Fibroblast of skin of right biceps (primary cell): ENCODE results near the gene GTF2H3.
A peak's percentile ranks its signal among the peaks of the same experiment; 100 is the strongest.
"Not testable (repeated sequence)": the region's sequence is repeated elsewhere in the genome, so short reads cannot be mapped to it uniquely, and the experiment has no call there.

Source experiments
- DNase-seq: peaks from one replicate; pipeline ENCODE4 v3.0.0-alpha.2; 2013

Gene GTF2H3

GRCh38 chr12:123633379-123634141, at the start of gene GTF2H3, which contains the start of gene EIF2B1:
TSS of gene GTF2H3 (plus strand) at chr12:123633829. CDS start at chr12:123633860, 31 bp downstream.
TSS of gene EIF2B1 (minus strand) at chr12:123633686. CDS start at chr12:123633557, 129 bp downstream.
- peak; percentile 97 for DNase-seq

DNA sequence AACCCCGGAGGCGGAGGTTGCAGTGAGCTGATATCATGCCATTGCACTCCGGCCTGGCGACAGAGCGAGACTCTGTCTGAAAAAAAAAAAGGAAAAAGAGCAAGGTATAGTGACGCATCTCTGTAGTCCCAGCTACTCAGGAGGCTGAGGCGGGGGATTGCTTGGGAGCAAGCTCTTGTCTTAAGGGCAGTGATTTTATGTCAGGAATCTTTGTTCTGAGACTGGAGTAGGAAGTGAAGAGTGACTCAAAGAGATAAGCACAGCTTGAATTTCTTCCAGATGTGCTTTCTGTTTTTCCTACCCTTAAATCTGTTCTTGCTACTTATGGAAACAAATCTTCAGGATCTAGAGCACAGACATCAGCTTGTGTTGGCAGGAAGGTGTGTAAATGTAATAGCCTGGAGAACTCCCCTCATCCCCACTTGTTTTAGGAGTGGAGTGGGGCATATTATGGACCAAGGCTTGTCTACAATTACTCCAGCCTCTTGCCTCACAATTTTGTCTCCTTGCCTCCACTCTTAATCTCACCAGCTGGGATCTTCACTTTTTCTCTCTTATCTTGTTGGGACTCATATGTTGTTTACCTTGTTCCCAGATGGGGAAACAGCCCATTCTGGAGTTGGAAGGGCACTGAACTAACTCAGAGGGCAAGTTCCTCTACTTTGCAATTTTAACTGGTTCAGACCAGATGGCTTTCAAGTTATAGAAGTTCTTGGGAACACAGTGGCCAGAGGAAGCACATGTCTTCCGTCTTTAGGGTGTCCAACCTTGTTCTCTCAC, 41.7 kb upstream of the GTF2H3 start:
- DNase-seq, result peak; percentile 22

DNA sequence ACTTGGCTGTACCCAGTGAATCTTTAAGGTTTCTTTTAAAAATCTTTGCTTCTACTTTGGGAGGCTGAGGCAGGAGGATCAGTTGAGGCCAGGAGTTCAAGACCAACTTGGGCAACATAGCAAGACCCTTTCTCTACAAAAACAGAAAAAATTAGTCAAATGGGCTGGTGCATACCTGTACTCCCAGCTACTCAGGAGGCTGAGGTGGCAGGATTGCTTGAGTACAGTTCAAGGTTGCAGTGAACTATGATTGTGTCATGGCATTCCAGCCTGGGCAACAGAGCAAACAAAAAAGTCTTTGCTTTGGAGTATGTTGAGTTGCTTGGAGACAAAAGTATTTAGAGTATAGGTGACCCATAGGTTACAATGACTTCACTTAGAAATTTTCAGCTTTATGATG, 37.9 kb upstream of the GTF2H3 start:
- no peak for DNase-seq

GRCh38 chr12:123597100-123597499, 36.5 kb upstream of the GTF2H3 start:
- DNase-seq, result no peak

DNA sequence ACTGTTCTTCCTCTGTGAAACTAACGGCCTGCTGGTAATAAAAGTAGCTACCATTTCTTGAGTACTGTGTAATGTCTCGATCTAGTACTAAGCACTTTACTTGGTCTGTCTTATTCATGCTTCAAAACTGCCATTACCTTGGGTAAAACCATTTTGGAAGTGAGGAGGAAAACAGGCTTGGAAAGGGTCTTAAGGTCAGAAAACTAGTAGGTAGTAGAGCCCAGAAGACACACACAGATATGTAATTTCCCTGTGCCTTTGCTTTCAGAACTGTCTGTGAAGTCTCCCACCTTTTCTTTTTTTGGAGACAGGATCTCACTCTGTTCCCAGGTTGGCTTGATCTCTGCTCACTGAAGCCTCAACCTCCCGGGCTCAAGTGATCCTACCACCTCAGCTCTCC, 35.1 kb upstream of the GTF2H3 start:
- no peak for DNase-seq

DNA sequence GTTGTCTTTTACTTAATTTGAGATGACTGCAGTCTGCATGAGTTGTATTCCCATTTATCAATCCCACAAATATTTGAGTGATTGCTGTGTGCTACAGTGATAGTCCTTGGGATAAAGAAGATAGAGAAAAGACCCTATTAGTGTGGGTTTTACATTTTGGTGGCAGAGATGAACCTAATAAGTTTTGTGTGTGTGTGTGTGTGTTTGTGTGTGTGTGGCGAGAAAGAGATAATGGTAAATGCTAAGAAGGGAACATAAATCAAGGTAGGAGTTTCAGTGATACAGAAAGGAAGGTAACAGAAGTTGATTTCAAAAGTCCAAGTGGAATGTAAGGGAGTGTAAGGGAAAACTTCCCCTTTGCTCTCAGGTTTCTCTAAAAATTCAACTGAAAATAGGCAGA, 34.3 kb upstream of the GTF2H3 start:
- no peak for DNase-seq

GRCh38 chr12:123599721-123600120, 33.9 kb upstream of the GTF2H3 start:
- DNase-seq, result no peak

- peak; percentile 84 for DNase-seq
Measured at GRCh38 chr12:123601602-123602489, 31.8 kb upstream of the GTF2H3 start, which contains the start of gene DDX55. TSS of gene DDX55 (plus strand) at chr12:123602099. CDS start at chr12:123602149, 50 bp downstream.

DNA sequence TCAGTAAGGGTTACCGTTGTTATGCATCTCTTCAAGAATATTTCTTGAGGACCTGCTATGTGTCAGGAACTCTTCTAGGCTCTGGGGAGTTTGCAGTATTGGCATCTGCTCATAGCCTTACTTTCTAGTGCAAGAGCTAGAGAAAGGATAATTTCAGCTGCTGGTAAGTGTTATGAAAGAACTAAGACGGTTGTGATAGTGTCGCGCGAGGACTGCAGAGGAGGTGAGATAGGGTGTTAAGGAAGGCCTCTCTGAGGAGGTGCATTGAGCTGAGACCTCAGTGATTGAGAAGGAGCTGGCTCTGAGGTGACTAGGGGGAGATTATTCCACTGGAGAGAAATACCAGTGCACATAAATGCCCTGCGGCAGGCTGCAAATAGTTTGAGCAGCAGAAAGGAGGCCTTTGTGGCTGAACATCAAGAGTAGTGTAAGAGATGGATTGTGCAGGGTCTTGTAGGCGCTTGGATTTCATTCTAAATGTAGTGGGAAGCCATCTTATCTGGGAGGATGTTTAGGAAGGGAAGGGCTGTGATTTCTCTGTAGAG, 30.9 kb upstream of the GTF2H3 start:
- DNase-seq, result no peak

GRCh38 chr12:123603495-123603894, 30.1 kb upstream of the GTF2H3 start:
- DNase-seq, result not testable (repeated sequence)

GRCh38 chr12:123607756-123608155, 25.9 kb upstream of the GTF2H3 start:
- DNase-seq, result no peak

- no peak for DNase-seq
Measured at GRCh38 chr12:123608182-123608581, 25.4 kb upstream of the GTF2H3 start.

GRCh38 chr12:123614110-123614509, 19.5 kb upstream of the GTF2H3 start:
- no peak for DNase-seq

GRCh38 chr12:123614531-123614930, 19.1 kb upstream of the GTF2H3 start:
- peak; percentile 51 for DNase-seq

DNA sequence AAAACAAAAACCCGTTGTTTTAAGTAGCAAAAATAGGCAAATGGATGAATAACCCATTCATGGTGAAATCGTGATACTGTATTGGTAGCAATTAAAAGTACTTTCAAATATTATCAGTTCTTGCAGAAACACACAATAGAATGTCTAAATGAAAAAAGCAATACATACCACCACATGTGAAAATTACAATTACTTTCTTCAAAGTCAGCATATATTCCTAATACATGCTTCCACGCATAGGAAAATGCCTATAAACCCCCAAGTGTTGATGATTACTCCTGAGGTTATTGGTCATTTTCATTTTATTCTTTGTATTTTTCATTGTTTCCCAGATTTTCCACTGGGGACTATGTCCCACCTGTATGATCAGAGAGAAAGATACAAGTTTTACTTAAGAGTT, 16.5 kb upstream of the GTF2H3 start:
- no peak for DNase-seq

GRCh38 chr12:123617580-123617979, 16.0 kb upstream of the GTF2H3 start:
- no peak for DNase-seq

DNA sequence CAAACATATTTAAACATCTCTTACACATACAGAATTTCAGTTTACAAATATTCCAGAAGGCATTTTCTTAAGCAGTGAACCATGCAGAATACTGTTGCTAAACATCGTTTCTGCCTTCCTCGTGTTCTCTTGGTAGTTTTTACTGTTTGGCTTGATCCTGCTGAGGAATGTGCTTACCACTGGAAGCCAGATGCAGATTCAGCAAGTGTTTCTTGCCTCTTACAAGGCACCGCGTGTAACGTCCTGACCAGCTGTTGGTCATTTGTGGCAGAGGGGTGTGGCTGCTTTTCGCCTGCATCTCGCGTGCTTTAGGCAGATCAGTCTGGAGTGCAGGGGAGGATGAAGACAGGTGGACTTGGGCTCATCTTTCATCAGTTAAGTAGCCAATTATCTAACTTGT, 12.5 kb upstream of the GTF2H3 start:
- DNase-seq, result no peak

DNA sequence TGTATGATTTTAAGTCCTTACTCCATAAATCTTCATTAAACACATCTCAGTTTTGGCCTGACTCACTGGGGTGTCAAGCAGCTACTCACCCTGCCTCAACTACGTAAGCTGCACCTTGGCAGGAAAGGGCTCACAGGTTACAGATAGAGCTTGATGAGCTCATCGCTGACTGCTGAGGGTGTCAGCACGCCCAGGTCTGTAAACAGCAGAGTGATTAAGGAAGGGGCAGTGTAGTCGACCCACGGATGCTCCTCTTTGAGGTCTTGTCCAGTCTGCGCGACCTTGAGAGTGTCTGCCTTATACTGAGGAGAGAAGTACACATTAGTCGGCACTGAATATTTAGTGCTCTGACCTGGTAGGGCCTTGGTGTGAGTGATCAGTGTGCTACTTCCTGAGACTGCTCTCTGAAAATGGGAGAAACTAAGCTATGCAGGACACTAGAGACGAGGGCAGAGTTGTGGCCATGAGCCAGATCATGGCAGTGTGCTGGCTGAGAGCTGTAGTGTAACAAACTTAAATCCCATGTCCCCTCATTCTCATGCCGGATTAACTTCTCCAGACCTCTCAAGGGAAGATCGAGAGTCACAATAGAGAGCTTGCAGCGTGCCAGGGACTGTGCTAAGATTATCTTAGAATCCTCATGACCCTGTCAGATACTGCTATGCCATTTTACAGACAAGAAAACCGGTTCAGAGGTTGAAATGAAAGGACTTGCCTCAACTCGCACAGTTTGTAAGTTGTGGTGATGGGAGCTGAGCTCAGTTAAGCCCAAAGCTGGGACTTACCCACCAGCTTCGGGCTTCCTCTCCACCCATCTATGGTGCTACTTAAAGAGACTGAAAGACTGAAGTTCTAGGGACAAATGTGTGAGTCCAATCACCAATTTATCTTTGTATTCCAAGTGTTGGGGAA, 11.8 kb upstream of the GTF2H3 start:
- no peak for DNase-seq

DNA sequence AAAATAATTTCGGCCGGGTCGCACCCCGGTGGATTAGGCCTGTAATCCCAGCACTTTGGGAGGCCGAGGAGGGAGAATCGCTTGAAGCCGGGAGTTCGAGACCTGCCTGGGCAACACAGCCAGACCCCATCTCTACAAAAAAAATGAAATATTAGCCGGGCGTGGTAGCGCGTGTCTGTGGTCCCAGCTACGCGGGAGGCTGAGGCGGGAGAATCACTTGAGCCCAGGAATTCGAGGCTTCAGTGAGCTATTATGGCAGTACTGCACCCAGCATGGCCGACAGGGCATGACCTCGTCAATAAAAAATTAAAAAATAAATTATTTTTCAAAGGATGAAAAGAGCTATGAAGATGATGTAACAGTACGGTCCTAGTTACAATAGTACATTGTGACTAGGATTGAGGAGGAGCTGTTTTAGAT, 523 bp downstream of the GTF2H3 start:
- no peak for DNase-seq

- DNase-seq, result no peak
Measured at GRCh38 chr12:123643911-123644310, 10.3 kb downstream of the GTF2H3 start.

DNA sequence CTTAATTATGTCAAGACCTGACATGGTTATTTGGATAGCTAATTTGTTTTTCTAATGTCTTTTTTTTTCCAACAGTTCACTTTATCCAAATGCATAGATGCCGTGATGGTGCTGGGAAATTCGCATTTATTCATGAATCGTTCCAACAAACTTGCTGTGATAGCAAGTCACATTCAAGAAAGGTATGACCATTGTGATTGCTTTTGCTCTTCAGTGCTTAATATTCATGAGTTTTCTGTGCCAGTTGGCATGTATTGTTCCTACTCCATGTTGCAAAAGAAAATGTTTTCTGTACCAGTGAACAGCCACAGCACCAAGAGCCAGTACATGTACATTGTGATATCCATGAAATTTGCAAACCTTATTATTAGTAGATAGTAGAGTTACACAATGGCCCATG, 11.8 kb downstream of the GTF2H3 start:
- no peak for DNase-seq

DNA sequence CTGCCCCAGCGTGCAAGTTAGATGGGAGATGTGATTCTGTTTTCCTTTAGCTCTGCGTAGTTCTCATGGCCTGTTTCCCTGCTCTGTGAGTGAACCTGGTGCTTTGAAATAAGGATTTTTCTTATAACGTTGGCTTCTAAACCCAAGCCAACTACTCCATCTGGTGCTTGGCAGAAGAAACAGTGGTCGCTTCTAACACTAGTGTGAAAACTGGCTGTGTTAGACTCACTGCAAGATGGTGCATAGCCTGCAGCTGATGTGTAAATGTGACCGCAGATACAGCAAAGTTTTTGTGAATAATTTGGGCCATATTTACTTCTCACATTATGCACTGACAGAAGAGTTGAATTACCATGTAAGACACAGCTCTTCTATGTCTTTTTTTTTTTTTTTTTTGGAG, 12.2 kb downstream of the GTF2H3 start:
- no peak for DNase-seq
